NCI-H1092 treated with DMSO at 0.1 percent for 48 hours (cell line): ENCODE data around the gene FAM241A.
"Not testable (repeated sequence)": the region's sequence is repeated elsewhere in the genome, so short reads cannot be mapped to it uniquely, and the experiment has no call there.

Experiments
- DNase-seq: peaks from one replicate; lab custom pipeline; 2025; lab: John Stamatoyannopoulos, UW

Gene FAM241A

DNA sequence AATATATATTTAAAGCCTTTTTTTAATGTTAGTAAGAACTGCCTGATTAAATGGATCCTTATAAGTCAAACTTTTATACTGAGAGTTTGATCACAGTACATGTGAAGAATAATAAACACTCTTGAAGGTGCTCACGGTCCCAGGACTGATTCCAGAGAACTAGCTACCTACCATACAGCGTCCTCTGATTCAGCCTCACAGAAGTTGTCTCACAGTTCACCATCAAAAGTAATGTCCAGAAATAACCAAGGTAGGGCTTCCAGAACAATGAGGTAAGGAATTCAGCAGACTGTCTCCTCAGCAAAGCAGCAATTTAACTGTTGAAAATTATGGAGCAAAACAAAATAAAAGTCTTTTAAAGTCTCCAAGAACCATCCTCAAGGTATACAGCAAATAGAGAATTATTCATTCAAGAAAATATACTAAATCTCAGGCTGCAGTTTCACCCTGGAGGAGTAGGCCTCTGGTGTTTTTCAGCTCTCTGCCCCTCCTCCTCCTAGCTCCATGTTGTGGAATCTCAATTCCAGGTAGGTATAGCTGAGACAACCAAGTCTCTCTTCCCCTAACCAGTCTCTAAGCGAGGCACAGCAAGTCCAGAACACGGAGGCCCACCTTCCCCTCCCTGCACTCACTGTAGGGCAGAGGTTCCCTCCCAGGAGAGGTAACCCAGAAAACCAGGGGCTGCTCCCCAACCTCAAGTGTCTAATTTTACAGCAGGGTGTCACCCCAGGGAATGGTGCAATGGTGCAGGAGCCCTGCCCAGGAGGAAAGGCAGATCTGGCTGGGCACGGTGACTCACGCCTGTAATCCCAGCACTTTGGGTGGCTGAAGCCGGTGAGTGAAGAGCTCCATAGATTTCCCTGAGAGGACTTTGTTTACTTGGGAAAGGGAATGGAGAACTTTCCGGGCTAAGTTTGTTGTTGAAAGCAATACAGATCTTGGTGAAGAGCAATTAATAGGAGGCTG is 28.6 kb downstream of the FAM241A start:
- DNase-seq: no peak

DNA sequence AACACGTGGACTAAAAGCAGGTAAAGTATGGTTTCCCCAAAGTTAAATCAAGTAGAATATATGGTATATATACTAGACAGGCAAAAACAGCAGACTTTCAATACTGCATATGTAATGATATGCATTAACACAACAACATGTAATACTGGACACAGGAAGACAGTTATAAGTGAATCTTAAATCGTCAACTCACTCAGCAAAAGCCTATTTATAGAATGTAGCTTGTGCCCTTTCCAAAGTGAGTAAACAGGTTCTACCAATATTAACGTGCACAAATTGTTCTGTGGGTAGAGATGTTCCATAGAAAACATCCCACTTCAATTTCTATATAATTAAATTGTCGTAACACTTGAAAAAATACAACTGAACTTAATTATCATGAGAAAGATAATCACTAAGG is 30.6 kb downstream of the FAM241A start:
- no peak for DNase-seq

DNA sequence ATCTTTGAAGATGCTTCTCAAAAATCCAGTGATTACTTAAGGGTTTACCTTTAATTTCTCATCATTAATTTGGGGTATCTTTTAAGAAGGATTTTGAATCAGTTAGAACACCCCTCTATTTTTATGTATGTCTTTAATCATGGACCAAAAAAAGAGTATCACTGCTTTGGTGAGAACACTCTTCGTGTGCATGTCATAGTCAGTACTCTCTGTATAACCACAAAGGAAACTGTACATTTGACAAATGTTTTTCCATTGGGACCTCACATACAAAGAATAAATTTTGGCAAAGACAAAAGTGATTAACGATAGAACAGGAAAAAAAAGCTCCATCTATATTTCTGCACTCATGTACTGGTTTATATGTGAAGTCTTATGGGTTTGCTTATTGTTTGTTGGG is 31.3 kb downstream of the FAM241A start:
- DNase-seq: no peak

DNA sequence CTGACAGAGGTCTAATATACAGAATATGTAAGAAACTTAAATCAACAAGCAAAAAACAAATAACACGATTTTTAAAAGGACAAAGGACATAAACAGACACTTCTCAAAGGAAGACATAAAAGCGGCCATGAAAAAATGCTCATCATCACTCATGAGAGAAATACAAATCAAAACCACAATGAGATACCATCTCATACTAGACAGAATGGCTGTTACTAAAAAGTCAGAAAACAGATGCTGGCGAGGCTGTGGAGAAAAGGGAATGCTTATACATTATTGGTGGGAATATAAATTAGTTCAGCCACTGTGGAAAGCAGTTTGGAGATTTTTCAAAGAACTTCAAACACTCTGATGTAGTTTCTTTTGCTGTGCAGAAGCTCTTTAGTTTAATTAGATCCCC is 33.5 kb downstream of the FAM241A start:
- not testable (repeated sequence) for DNase-seq

DNA sequence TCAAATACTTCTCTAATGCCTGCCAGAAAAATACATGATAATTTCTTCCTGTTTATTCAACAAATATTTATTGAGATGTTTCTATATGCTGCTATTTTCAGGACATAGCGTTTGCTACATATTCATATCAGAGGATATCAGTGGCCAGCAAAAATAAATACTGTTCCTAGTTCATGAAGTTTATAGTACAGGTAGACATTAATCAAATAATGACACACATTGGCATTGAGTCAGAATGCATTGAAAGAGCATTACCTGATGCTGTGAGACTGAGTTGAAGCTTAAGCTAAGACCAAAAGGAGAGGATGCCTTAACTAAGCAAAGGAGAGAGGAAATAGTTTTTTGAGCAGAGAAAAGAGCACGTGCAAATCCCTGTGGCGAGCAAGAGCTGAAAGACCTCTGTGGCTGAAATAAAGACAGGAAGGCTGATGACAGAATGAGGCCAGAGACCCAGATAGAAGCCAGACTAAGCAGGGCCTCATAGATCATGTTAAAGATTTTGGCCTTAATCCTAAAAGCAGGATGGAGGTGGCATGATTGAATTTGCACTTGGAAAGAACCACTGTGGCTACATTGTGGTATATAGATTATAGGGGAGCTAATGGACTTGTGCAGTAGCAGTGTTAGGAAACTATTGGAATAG is 36.2 kb downstream of the FAM241A start:
- DNase-seq: no peak

DNA sequence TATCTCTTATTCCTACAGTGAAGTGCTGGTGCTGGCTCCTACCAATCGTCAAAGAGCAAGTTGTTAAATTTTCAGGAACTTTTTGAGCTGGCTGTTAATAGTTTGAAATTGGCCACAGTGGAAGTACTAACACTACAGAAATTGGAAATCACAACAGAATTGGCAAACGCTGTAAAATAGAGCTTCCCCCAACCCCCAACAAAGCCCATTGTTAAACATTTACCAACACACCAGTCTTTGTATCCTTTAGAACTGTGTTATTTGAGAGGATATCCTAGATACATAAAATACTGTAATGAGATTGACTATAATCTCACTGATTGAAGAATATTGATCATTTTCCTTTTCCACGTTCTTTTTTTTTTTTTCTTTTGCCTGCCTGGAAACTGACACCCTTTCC is 37.4 kb downstream of the FAM241A start:
- no peak for DNase-seq

DNA sequence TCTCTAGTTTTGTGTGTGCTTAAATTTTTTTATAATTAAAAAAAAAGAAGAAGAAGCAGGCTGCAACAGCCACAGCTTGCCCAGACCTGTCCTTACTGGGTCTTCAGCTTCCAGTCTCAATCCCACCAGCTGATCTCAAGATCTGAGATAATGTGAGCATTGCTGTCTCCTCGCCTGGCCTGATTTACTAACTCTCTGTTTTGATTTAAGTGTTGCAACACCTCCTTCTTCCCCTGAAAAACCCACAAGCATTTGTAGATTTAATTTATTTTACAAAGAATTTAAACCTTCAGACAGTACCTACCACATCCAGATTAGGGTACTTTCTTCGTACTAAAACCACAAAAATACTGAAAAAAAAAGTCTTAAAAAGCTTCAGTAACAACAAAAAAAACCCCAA is 38.0 kb downstream of the FAM241A start:
- DNase-seq: no peak

DNA sequence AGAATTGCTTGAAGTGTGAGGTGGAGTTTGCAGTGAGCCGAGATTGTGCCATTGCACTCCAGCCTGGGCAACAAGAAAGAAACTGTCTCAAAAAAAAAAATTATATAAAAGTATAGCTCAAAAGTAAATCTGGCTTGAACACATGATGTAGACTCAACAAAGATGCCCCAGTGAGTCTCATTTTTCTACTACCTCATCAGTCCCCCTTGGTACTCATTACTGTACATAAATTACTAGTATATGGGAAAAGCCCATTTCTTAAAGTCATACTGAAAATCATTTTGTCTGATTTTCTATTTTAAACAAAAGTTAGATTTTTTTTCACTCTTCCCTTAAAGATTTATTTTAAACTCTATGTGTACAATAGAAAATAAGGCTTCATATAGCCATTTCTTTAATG is 39.2 kb downstream of the FAM241A start:
- DNase-seq: no peak

DNA sequence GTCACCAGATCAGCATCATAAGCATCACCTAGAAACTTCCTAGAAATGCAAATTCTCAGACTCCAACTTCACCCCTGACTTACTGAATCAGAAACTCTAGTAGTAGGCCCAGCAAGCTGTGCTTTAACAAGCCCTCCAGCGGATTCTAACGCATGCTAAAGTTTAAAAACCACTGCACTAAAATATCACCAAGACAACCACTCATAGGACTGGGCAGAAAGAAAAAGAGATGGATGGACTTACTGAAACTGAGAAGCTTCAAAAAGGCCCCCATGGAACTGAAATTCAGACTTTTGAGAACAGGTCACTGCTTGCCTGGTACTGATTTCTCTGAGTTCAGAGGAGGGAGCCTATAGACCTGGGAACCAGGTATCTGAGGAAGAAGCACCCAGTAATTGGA is 40.1 kb downstream of the FAM241A start:
- no peak for DNase-seq

DNA sequence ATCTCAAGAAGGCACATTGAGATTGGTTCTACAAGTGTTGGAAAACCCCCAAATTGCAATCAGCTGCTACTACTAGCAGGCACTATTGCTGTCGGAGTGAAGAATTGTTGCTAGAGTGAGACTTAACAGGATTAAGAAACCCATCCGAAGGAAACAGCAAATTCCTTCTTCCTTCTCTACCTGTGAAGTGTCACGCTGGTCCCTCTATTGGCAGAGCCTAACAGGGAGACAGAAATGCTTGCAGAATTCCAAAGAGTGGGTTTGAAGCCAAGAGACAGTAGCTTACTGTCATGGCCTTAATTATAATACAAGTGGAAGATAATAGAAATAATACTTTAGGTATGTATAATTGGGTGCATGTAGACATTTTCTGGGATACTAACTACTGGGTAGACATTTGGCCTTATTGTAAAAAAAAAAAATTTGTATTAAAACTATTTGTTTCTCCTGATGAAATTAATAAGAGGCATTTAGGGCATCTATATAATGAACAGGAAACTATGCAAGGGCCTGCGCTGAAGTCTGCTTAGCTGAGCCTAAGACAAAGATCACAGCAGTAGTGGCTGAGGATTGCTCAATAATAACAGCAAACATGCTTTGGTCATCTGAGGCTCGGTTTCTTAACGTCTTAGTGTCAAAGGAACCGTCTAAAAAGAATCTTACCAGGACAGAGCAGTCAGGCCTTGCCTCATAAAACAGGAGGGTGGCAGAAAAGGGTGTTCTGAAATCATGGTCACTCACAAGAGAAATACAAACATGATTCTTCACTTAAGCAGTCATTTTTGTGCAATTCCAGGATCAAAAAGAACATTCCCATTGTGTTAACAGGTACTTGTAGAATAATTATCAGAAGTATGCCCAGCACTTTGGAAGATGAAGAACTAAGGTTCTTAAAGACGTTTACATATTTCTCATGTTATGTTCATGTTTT is 40.8 kb downstream of the FAM241A start:
- no peak for DNase-seq

DNA sequence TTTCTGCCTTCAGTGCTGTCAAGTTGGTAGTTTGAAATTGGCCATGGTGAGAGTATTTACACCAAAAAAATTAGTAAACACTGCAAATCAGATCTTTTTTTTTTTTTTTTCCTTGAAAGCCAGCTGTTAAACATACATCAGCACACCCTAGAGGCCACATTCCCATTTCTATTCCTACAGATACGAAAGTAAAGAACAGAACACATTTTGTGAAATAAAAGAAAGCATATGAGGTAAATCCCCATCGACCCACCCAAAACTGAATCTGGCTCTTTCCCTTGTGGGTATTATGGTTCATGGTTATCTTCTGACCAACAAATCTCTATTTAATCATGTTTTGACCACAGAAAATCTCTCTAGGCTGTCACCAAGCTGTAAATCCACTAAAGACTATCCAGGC is 44.5 kb downstream of the FAM241A start:
- no peak for DNase-seq

DNA sequence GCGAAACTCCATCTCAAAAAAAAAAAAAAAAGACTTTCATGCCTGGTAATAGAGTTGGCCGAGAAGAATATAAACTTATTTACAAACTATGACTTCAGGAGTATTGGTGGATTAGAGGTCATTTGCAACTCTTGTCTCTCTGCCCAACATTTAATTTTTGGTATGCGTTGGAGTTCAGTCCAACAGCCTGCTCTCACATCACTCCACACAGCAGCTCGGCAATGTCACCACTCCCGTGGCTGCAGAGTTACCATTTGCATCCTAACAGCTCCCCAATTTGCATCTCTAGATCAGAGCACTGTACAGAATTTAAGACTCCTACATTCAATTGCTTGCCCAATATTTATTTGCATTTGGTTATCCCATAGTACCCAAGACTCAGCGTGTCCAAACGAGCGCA is 45.4 kb downstream of the FAM241A start:
- DNase-seq: no peak

DNA sequence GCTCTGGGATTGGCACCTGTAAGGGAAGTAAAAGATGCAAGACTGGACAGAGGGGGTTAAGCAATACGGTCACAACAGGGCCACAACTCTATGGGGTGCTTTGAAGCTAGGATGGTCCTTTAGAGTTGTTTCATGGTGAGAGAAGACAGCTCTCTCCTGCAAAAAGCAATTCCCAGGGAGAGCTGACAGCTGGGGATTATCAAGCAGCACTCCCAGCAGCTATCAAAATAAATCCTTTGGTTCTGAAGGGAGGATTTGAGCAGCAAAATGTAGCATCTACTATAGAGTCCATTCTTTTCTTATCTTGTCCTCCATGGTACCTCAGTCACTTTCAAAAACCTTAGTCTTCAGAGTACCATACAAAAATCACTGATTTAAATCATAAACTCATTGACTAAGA is 51.2 kb downstream of the FAM241A start:
- no peak for DNase-seq

DNA sequence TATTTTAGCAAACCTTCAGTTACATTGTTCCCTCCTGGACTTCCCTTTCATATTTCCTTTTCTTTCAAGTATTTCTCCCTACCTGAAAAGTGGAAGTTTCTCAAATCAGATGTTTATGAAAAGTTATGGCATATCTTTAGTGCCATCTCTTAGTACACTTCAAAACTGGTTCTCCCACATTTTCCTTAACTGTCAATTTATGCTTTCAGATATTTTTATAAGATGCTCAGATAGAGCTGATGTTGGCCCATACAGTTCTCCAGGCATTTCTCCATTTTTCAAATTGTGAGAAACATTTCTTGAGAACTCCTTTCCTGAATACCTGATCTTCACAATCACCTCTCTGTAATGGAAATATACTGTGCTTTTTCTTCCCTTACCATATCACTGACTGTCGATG is 53.8 kb downstream of the FAM241A start:
- DNase-seq: no peak

DNA sequence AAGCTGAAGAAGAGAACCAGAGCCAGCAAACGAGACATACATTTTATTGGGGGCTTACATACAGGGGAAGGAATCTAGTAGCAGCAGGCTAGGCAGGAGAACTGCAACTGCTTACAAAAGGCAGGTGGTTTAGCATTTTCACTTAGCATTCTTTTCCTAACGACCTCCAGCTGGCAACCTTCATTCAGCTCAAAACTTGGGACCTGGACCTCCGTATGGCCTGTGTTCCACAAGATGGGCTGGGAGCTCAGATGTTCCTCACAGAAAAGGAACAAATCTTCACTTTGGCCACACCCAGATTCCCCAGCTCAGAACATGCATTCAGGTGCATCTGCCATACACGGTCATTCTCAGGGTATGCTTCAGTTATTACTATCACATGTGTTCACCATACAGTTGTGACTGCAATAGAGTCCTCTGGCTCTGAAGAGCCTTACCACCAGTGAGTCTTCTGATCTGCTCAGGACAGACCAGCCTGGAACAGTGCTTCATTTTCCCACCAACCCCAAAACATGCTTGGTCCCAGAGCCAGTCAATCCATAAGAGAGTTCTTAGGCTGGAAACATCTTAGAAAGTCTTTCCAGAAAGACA is 56.8 kb downstream of the FAM241A start:
- DNase-seq: no peak

DNA sequence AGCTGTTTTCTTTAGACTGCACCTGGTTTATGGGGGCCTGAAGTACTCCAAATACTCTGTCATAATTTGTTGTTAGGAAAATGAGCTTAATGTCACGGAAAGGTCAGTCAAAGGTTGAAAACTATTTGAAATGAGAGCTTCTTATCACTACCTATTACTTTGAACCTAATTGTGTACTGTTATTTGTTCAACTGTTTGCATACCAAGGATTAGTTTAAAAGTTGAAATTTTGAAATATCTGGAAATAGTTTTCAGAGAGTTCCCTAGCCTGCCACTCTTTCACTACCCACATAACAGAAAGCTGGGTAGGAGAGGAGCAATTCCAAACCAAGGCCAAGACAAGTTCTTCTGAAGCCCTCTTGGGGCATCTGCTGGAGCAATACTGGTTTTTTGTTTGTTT is 58.3 kb downstream of the FAM241A start:
- DNase-seq: no peak

DNA sequence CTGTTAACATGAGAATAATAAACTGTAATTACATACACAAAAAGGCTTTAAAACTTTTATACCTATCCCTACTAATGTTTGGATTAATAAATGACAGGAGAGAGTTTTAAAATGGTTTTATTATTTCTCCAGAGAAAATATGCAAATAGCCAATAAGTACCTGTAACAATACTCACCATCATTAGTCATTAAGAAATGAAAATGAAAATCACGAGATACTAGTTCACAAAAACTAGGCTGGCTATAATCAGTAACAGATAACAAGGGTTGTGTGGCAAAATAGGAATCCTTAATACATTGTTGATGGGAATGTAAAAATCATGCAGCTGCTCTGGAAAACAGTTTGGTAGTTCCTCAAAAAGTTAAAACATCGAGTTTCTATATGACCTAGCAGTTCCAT is 61.2 kb downstream of the FAM241A start:
- no peak for DNase-seq

DNA sequence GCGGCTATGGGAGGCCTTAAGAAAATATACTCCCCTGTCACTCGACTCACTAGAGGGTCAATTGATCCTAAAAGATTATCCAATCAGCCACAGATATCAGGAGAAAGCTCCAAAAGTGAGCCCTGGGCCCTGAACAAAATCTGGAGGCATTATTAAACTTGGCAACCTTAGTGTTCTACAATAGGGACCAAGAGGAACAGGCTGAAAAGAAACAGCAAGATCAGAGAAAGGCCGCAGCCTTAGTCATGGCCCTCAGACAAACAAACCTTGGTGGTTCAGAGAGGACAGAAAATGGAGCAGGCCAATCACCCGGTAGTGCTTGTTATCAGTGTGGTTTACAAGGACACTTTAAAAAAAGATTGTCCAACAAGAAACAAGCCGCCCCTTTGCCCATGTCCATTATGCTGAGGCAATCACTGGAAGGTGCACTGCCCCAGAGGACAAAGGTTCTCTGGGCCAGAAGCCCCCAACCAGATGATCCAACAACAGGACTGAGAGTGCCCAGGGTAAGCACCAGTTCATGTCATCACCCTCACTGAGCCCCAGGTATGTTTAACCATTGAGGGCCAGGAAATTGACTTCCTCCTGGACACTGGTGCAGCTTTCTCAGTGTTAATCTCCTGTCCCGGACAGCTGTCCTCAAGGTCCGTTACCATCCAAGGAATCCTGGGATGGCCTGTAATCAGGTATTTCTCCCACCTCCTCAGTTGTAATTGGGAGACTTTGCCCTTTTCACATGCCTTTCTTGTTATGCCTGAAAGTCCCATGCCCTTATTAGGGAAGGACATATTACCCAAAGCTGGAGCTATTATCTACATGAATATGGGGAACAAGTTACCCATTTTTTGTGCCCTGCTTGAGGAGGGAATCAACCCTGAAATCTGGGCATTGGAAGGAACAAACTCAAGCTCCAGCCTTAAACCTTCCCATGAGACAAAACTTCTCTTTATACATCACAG is 63.2 kb downstream of the FAM241A start:
- not testable (repeated sequence) for DNase-seq

DNA sequence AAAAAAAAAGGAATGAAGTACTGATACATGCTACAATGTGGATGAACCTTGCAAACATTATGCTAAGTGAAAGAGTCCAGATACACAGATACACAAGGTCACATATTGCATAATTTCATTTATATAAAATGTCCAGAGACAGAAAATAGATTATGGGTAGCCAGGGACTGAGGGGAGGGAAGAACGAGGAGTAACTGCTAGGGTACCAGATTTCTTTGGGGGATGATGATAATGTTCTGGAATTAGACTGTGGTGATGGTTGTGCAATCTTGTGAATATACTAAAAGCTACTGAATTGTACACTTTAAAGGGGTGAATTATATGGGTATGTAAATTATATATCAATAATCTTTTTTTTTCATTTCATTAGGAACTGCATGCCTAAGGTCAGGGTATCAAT is 65.5 kb downstream of the FAM241A start:
- DNase-seq: no peak

DNA sequence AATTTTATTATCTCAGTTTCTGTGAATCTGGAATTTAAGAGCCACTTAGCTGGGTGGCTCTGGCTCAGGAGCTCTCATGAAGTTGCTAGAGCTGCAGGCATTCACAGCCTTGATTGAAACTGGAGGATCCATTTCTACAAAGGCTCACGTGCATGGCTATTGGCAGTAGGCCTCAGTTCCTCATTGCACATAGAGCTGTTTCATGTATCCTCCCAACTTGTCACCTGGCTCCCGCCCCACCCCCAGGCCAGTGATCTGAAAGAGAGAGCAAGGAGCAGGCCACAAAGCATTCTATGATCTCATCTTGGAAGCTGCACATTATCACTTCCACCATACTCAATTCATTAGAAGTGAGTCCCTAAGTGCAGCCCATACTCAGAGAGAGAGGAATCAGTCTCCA is 67.8 kb downstream of the FAM241A start:
- DNase-seq: no peak

DNA sequence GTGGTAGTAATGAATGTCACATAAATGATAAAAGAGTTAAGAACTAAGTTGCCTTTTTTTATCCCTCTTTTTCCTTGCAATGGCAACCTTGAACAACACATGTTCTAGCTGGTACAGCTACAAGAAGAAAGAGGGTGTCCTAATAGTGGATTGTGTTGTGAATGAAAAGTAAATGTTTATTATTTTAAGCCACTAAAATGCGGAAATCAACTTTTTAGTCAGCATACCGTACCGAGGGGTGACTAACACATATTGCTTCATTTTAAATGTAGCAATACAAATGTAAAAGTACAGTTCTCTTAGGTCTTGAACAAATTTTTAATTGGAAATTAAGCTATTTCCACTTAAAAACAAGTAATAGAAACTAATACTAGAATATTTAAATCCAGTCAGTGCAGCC is 68.6 kb downstream of the FAM241A start:
- DNase-seq: no peak
